ENCODE results near the gene GABRG3.

GABRG3 gene

DNA sequence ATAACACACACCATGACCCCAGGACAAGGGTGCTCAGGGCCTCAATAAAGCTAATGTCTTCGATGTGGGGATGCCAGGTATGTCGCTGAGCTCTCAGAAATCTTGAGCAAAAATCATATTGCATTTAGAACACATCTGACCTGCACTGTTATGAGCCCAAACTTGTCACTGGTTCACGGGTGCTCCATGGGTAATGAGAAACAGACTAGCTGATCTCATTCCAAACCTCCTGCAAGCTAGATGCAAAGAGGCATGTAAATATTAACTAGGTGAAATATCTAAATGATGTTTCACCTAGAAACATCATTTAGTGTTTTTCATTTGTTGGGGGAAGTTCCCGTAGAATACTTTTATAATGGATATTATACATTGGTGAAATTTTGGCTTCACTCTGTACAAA is 578.8 kb downstream of the GABRG3 start:
- Histone ChIP-seq H3K9me3 (ENCODE audit: control insufficient read depth, insufficient read depth, low read depth, low read length) (no peaks in the 10 kb centered on the region), H3K4me1 (ENCODE audit: control insufficient read depth, insufficient read depth, low read length) (no peaks in the 10 kb centered on the region), H3K36me3 (ENCODE audit: control insufficient read depth in 2 of 2, insufficient read depth in 1 of 2, low read length in 2 of 2) (no peaks in the 10 kb centered on the region), H3K27ac (ENCODE audit: extremely low read depth, low read depth, low read length) (no peak overlapping the region), H3K4me3 (ENCODE audit: low read depth, low read length) (no peak overlapping the region)
- ChIA-PET POLR2A (no interaction called here), CTCF (no interaction called here)
- TF ChIP-seq ZNF350 (tag by site-specific recombination; IDR thresholded peaks at IDR 0.05), result no peak
- TF ChIP-seq ZNF776 (tag by site-specific recombination; IDR thresholded peaks at IDR 0.05; ENCODE audit: borderline replicate concordance), result no peak
- TF ChIP-seq MEIS1 (CRISPR knock-in tag; IDR thresholded peaks at IDR 0.05; ENCODE audit: borderline replicate concordance), result no peak
- no peak for TF ChIP-seq RBAK (tag by site-specific recombination; IDR thresholded peaks at IDR 0.05)
- TF ChIP-seq, protein P1, sequence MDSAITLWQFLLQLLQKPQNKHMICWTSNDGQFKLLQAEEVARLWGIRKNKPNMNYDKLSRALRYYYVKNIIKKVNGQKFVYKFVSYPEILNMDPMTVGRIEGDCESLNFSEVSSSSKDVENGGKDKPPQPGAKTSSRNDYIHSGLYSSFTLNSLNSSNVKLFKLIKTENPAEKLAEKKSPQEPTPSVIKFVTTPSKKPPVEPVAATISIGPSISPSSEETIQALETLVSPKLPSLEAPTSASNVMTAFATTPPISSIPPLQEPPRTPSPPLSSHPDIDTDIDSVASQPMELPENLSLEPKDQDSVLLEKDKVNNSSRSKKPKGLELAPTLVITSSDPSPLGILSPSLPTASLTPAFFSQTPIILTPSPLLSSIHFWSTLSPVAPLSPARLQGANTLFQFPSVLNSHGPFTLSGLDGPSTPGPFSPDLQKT (IDR thresholded peaks at IDR 0.05; ENCODE audit: borderline replicate concordance, low read depth, low read length), result no peak
- no peak for TF ChIP-seq ZNF830 (tag by site-specific recombination; IDR thresholded peaks at IDR 0.05; ENCODE audit: low read depth)
- no peak for TF ChIP-seq ZNF214 (tag by site-specific recombination; IDR thresholded peaks at IDR 0.05; ENCODE audit: borderline replicate concordance)

DNA sequence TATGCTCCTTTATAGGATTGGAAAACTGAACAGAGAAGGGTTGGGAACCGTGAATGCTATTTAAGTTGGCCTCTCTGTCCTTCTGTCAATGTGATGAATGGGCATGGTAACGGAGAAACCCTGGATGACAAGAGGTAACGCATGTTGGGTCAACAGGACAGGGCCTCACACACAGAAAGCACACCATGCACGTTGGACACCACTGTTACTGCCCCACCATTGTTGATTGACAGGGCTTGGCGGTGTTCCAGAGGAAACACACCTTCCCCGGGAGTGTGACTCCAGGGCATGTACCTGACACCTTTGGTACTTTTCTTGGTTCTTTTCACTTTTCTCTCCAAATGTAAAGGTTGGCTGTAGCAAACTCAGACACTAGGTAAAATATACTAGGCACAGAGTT is 579.7 kb downstream of the GABRG3 start:
- POLR2A ChIA-PET, result no interaction called here
- CTCF ChIA-PET, result no interaction called here
- H3K9me3 ChIP-seq (ENCODE audit: control insufficient read depth, insufficient read depth, low read depth, low read length), result no peaks in the 10 kb centered on the region
- TF ChIP-seq, protein P2, sequence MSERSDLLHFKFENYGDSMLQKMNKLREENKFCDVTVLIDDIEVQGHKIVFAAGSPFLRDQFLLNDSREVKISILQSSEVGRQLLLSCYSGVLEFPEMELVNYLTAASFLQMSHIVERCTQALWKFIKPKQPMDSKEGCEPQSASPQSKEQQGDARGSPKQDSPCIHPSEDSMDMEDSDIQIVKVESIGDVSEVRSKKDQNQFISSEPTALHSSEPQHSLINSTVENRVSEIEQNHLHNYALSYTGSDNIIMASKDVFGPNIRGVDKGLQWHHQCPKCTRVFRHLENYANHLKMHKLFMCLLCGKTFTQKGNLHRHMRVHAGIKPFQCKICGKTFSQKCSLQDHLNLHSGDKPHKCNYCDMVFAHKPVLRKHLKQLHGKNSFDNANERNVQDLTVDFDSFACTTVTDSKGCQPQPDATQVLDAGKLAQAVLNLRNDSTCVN (tag by site-specific recombination; optimal IDR thresholded peaks at IDR 0.05), result no peak
- TF ChIP-seq KLF16 (tag by site-specific recombination; IDR thresholded peaks at IDR 0.05) (no peak), ZNF621 (tag by site-specific recombination; IDR thresholded peaks at IDR 0.05) (no peak), ZNF510 (tag by site-specific recombination; IDR thresholded peaks at IDR 0.05; ENCODE audit: insufficient replicate concordance) (no peak), ZNF394 (tag by site-specific recombination; IDR thresholded peaks at IDR 0.05; ENCODE audit: borderline replicate concordance) (no peak), ZNF768 (tag by site-specific recombination; IDR thresholded peaks at IDR 0.05) (no peak), ZNF629 (tag by site-specific recombination; IDR thresholded peaks at IDR 0.05) (no peak)
- TF ChIP-seq, protein P3, sequence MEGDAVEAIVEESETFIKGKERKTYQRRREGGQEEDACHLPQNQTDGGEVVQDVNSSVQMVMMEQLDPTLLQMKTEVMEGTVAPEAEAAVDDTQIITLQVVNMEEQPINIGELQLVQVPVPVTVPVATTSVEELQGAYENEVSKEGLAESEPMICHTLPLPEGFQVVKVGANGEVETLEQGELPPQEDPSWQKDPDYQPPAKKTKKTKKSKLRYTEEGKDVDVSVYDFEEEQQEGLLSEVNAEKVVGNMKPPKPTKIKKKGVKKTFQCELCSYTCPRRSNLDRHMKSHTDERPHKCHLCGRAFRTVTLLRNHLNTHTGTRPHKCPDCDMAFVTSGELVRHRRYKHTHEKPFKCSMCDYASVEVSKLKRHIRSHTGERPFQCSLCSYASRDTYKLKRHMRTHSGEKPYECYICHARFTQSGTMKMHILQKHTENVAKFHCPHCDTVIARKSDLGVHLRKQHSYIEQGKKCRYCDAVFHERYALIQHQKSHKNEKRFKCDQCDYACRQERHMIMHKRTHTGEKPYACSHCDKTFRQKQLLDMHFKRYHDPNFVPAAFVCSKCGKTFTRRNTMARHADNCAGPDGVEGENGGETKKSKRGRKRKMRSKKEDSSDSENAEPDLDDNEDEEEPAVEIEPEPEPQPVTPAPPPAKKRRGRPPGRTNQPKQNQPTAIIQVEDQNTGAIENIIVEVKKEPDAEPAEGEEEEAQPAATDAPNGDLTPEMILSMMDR (tag by site-specific recombination; IDR thresholded peaks at IDR 0.05), result no peak
- H3K27ac ChIP-seq (ENCODE audit: extremely low read depth, low read depth, low read length), result no peak overlapping the region
- no peaks in the 10 kb centered on the region for H3K4me1 ChIP-seq (ENCODE audit: control insufficient read depth, insufficient read depth, low read length)
- no peaks in the 10 kb centered on the region for H3K36me3 ChIP-seq (ENCODE audit: control insufficient read depth in 2 of 2, insufficient read depth in 1 of 2, low read length in 2 of 2)
- H3K4me3 ChIP-seq (ENCODE audit: low read depth, low read length), result no peak overlapping the region

DNA sequence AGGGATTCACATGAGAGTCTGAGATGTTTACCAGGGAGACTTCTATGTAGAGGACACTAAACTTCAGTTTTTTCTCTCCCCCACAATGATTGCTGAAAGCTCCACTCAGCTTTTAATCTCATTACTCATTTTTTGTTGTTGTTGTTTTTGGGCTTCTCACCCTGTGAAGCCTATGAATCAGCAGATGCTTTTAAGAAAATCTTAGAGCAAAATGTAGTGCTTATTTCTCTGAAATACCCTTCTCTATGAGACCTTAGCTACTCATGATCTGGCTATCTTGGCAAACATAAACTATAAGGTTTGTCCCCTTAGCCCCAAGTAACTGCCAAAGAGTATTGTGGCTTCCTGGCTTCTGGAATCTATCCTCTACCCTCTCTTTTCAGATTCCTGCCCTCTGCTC is 590.8 kb downstream of the GABRG3 start:
- no peak for TF ChIP-seq ZNF600 (tag by site-specific recombination; IDR thresholded peaks at IDR 0.05)
- no peak for TF ChIP-seq PRDM1 (tag by site-specific recombination; IDR thresholded peaks at IDR 0.05)
- TF ChIP-seq ZNF248 (tag by site-specific recombination; IDR thresholded peaks at IDR 0.05), result no peak
- H3K27ac ChIP-seq (ENCODE audit: extremely low read depth, low read depth, low read length), result no peak overlapping the region
- H3K4me1 ChIP-seq (ENCODE audit: control insufficient read depth, insufficient read depth, low read length), result no peaks in the 10 kb centered on the region
- CTCF ChIA-PET, result no interaction called here
- H3K4me3 ChIP-seq (ENCODE audit: low read depth, low read length), result no peak overlapping the region
- no peaks in the 10 kb centered on the region for H3K9me3 ChIP-seq (ENCODE audit: control insufficient read depth, insufficient read depth, low read depth, low read length)
- H3K36me3 ChIP-seq (ENCODE audit: control insufficient read depth in 2 of 2, insufficient read depth in 1 of 2, low read length in 2 of 2), result no peaks in the 10 kb centered on the region
- POLR2A ChIA-PET, result no interaction called here
